Measurements from ENCODE around the gene B3GNT7.

The B3GNT7 gene

GRCh38 chr2:231411831-231412617 is 16.5 kb downstream of the B3GNT7 start:
- no peak for TF ChIP-seq EZH2phosphoT487 (IDR thresholded peaks at IDR 0.05; ENCODE audit: borderline replicate concordance, low read length)
- peak; percentile 88 for TF ChIP-seq CTCF (IDR thresholded peaks at IDR 0.05; ENCODE audit: low read depth, low read length, poor library complexity, severe bottlenecking)
- no peak overlapping the region for H3K27ac ChIP-seq (ENCODE audit: low read depth, low read length)
- peaks cover 5% of the 10 kb centered on the region; the same call in 1 of the 2 replicates for H3K27me3 ChIP-seq (ENCODE audit: control insufficient read depth, low read length)
- no peaks in the 10 kb centered on the region for H3K36me3 ChIP-seq (ENCODE audit: control insufficient read depth, low read length)
- H3F3A ChIP-seq (ENCODE audit: control insufficient read depth, insufficient read depth), result no peaks in the 10 kb centered on the region
- H3K4me1 ChIP-seq (ENCODE audit: control insufficient read depth, low read length), result peaks cover 13% of the 10 kb centered on the region
- H4K20me1 ChIP-seq (ENCODE audit: control insufficient read depth, insufficient read depth, low read depth, low read length), result no peaks in the 10 kb centered on the region
- no peaks in the 10 kb centered on the region for H3K9me2 ChIP-seq (replicated peaks; ENCODE audit: control insufficient read depth, low read length)
- H3K4me3 ChIP-seq (ENCODE audit: low read length), result peak overlapping the region; percentile 63
- no peaks in the 10 kb centered on the region for H3K79me2 ChIP-seq (ENCODE audit: control insufficient read depth, low read length)
- H3K4me2 ChIP-seq (ENCODE audit: low read length), result peak overlapping the region; percentile 66
- H3K9me3 ChIP-seq (ENCODE audit: control insufficient read depth, insufficient read depth, low read length), result peaks cover 10% of the 10 kb centered on the region

DNA sequence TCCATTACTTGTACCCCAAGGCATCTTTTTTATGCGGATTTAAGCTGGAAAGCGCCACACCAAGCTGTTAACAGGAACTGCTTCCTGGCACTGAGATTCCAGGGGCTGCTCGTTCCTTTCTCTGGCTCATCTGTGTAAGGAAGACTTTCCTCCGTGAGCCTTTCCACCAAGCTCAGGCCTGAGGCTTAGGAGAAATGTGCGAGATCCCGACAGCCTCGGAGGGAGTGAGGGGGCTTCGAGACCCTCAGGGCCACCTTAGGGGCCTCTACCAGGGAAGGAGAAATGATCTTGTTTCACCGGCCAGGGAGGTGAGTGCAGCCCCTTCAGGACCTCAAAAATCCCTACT is 17.1 kb downstream of the B3GNT7 start:
- H3K4me1 ChIP-seq (ENCODE audit: control insufficient read depth, low read length), result peaks cover 13% of the 10 kb centered on the region
- H3K4me3 ChIP-seq (ENCODE audit: low read length), result no peak overlapping the region
- no peaks in the 10 kb centered on the region for H3K36me3 ChIP-seq (ENCODE audit: control insufficient read depth, low read length)
- no peaks in the 10 kb centered on the region for H3F3A ChIP-seq (ENCODE audit: control insufficient read depth, insufficient read depth)
- TF ChIP-seq CTCF (IDR thresholded peaks at IDR 0.05; ENCODE audit: low read depth, low read length, poor library complexity, severe bottlenecking) (no peak), EZH2phosphoT487 (IDR thresholded peaks at IDR 0.05; ENCODE audit: borderline replicate concordance, low read length) (no peak)
- no peak overlapping the region for H3K27ac ChIP-seq (ENCODE audit: low read depth, low read length)
- no peaks in the 10 kb centered on the region for H4K20me1 ChIP-seq (ENCODE audit: control insufficient read depth, insufficient read depth, low read depth, low read length)
- peaks cover 5% of the 10 kb centered on the region; the same call in 1 of the 2 replicates for H3K27me3 ChIP-seq (ENCODE audit: control insufficient read depth, low read length)
- peak overlapping the region; percentile 66 for H3K4me2 ChIP-seq (ENCODE audit: low read length)
- no peaks in the 10 kb centered on the region for H3K9me2 ChIP-seq (replicated peaks; ENCODE audit: control insufficient read depth, low read length)
- peaks cover 10% of the 10 kb centered on the region for H3K9me3 ChIP-seq (ENCODE audit: control insufficient read depth, insufficient read depth, low read length)
- no peaks in the 10 kb centered on the region for H3K79me2 ChIP-seq (ENCODE audit: control insufficient read depth, low read length)

GRCh38 chr2:231413456-231413855 is 17.9 kb downstream of the B3GNT7 start:
- no peak overlapping the region for H3K4me2 ChIP-seq (ENCODE audit: low read length)
- TF ChIP-seq CTCF (IDR thresholded peaks at IDR 0.05; ENCODE audit: low read depth, low read length, poor library complexity, severe bottlenecking) (no peak), EZH2phosphoT487 (IDR thresholded peaks at IDR 0.05; ENCODE audit: borderline replicate concordance, low read length) (no peak)
- no peaks in the 10 kb centered on the region for H3F3A ChIP-seq (ENCODE audit: control insufficient read depth, insufficient read depth)

More at GRCh38 chr2:231413456-231413855, 17.9 kb downstream of the B3GNT7 start:
- Histone ChIP-seq H3K36me3 (ENCODE audit: control insufficient read depth, low read length) (no peaks in the 10 kb centered on the region), H3K27ac (ENCODE audit: low read depth, low read length) (no peak overlapping the region), H3K79me2 (ENCODE audit: control insufficient read depth, low read length) (no peaks in the 10 kb centered on the region), H3K9me2 (replicated peaks; ENCODE audit: control insufficient read depth, low read length) (no peaks in the 10 kb centered on the region), H3K9me3 (ENCODE audit: control insufficient read depth, insufficient read depth, low read length) (peaks cover 10% of the 10 kb centered on the region), H4K20me1 (ENCODE audit: control insufficient read depth, insufficient read depth, low read depth, low read length) (no peaks in the 10 kb centered on the region), H3K27me3 (ENCODE audit: control insufficient read depth, low read length) (peaks cover 5% of the 10 kb centered on the region; the same call in 1 of the 2 replicates), H3K4me1 (ENCODE audit: control insufficient read depth, low read length) (peaks cover 13% of the 10 kb centered on the region), H3K4me3 (ENCODE audit: low read length) (no peak overlapping the region)
